Keratinocyte (primary cell): ENCODE measurements around the gene TMEM125.

Source experiments
- EZH2 ChIP-seq: IDR thresholded peaks from one replicate; pipeline ENCODE4 v1.6.1; 2012; ENCODE audit warnings: inconsistent platforms, mild to moderate bottlenecking, low read length, moderate library complexity
- TF ChIP-seq, protein P1 (sequence below), 3 experiments: IDR thresholded peaks in 1 of 3; conservative IDR thresholded peaks in 1 of 3; optimal IDR thresholded peaks in 1 of 3; 2 replicates in 2 of 3; 3 replicates in 1 of 3; pipeline versions ENCODE3 to v1.5.1; 2011; ENCODE audit warnings: low read length in 3 of 3, mild to moderate bottlenecking in 3 of 3, moderate library complexity in 2 of 3, control low read depth in 1 of 3, inconsistent platforms in 1 of 3; ENCODE audit not compliant: insufficient read depth in 2 of 3; ENCODE audit errors: extremely low read depth in 1 of 3

DNA sequence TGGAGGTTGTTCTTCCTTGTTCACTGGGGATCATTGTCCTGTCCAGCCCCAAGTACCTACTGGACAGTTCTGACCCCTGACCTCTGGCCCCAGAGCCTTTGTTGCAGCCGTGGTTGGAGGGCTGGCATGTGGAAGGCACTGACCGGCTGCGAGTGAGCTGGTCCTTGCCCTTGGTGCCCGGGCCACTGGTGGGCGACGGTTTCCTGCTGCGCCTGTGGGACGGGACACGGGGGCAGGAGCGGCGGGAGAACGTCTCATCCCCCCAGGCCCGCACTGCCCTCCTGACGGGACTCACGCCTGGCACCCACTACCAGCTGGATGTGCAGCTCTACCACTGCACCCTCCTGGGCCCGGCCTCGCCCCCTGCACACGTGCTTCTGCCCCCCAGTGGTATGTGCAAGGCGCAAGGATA, 42.4 kb downstream of the TMEM125 start:
- TF ChIP-seq, protein P1, sequence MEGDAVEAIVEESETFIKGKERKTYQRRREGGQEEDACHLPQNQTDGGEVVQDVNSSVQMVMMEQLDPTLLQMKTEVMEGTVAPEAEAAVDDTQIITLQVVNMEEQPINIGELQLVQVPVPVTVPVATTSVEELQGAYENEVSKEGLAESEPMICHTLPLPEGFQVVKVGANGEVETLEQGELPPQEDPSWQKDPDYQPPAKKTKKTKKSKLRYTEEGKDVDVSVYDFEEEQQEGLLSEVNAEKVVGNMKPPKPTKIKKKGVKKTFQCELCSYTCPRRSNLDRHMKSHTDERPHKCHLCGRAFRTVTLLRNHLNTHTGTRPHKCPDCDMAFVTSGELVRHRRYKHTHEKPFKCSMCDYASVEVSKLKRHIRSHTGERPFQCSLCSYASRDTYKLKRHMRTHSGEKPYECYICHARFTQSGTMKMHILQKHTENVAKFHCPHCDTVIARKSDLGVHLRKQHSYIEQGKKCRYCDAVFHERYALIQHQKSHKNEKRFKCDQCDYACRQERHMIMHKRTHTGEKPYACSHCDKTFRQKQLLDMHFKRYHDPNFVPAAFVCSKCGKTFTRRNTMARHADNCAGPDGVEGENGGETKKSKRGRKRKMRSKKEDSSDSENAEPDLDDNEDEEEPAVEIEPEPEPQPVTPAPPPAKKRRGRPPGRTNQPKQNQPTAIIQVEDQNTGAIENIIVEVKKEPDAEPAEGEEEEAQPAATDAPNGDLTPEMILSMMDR (optimal IDR thresholded peaks at IDR 0.05 in 1 of 3, IDR thresholded peaks at IDR 0.05 in 1 of 3, conservative IDR thresholded peaks at IDR 0.05 in 1 of 3; ENCODE audit: extremely low read depth in 1 of 3, insufficient read depth in 2 of 3, low read length in 3 of 3) = no peak
- no peak for TF ChIP-seq EZH2
